ENCODE results near the gene CA5A.
"Not testable (repeated sequence)": the region's sequence is repeated elsewhere in the genome, so short reads cannot be mapped to it uniquely, and the experiment has no call there.

GRCh38 chr16:87879411-87880013, 56.8 kb downstream of the CA5A start:
- TF ChIP-seq POLR2A (IDR thresholded peaks at IDR 0.05; ENCODE audit: low read depth, low read length); POLR2AphosphoS5 (IDR thresholded peaks at IDR 0.05; ENCODE audit: low read depth, low read length); TAF1 (IDR thresholded peaks at IDR 0.05; ENCODE audit: borderline replicate concordance, low read depth, low read length): not testable (repeated sequence)
